ENCODE data around the gene DYNC1I2.

- TF ChIP-seq EP300 (IDR thresholded peaks at IDR 0.05; ENCODE audit: borderline replicate concordance) (no peak), CEBPB (IDR thresholded peaks at IDR 0.05) (no peak)
These were observed 19.1 kb upstream of the DYNC1I2 start for GRCh38 chr2:171668183-171668582.

Data from Ishikawa (cell line).